Neural progenitor cell (in vitro differentiated cells): Measurements from ENCODE around the gene ITPRID1.

Experiments
- CTCF ChIP-seq: fragments of 200-600 bp; sonication (generic); IDR thresholded peaks from 2 replicates; pipeline ENCODE4 v1.5.1; 2017; ENCODE audit warnings: antibody characterized with exemption, mild to moderate bottlenecking
- EZH2 ChIP-seq: fragments of 200-600 bp; sonication (generic); IDR thresholded peaks from 2 replicates; pipeline ENCODE4 v1.6.1; 2017; ENCODE audit warnings: antibody characterized with exemption, mild to moderate bottlenecking, moderate library complexity
- EZH2phosphoT487 ChIP-seq: fragments of 200-600 bp; sonication (generic); IDR thresholded peaks from 2 replicates; pipeline ENCODE4 v1.6.1; 2017; ENCODE audit warnings: antibody characterized with exemption

GRCh38 chr7:31664890-31665289 lies 151.0 kb downstream of the ITPRID1 start:
- TF ChIP-seq CTCF (no peak), EZH2 (no peak), EZH2phosphoT487 (no peak)
